ENCODE results near the gene METTL21A.
"Not testable (repeated sequence)": the region's sequence is repeated elsewhere in the genome, so short reads cannot be mapped to it uniquely, and the experiment has no call there.

The METTL21A gene

GRCh38 chr2:207643892-207644291 is 18.7 kb upstream of the METTL21A start:
- Mint-ChIP-seq H3K4me3 (no peak overlapping the region), H3K27me3 (ENCODE audit: low read depth) (no peaks in the 10 kb centered on the region), H3K27ac (no peak overlapping the region), H3K36me3 (ENCODE audit: low read depth) (no peaks in the 10 kb centered on the region), H3K4me1 (no peaks in the 10 kb centered on the region), H3K9me3 (peaks cover 8% of the 10 kb centered on the region)
- no peak for TF ChIP-seq CTCF (IDR thresholded peaks at IDR 0.05; ENCODE audit: unreplicated experiment in 3 of 3)

- TF ChIP-seq CTCF (IDR thresholded peaks at IDR 0.05; ENCODE audit: unreplicated experiment in 3 of 3) = no peak
- Mint-ChIP-seq H3K4me3 (no peak overlapping the region), H3K4me1 (no peaks in the 10 kb centered on the region), H3K27me3 (ENCODE audit: low read depth) (no peaks in the 10 kb centered on the region), H3K36me3 (ENCODE audit: low read depth) (no peaks in the 10 kb centered on the region), H3K9me3 (peaks cover 8% of the 10 kb centered on the region), H3K27ac (no peak overlapping the region)
These were observed 15.5 kb upstream of the METTL21A start for GRCh38 chr2:207640661-207641060.

GRCh38 chr2:207640160-207640559 is 15.0 kb upstream of the METTL21A start:
- Mint-ChIP-seq H3K27me3 (ENCODE audit: low read depth) (no peaks in the 10 kb centered on the region), H3K27ac (no peak overlapping the region), H3K9me3 (peaks cover 8% of the 10 kb centered on the region), H3K4me1 (no peaks in the 10 kb centered on the region), H3K4me3 (no peak overlapping the region), H3K36me3 (ENCODE audit: low read depth) (no peaks in the 10 kb centered on the region)
- no peak for TF ChIP-seq CTCF (IDR thresholded peaks at IDR 0.05; ENCODE audit: unreplicated experiment in 3 of 3)

- not testable (repeated sequence) for H3K36me3 Mint-ChIP-seq (ENCODE audit: low read depth); H3K9me3 Mint-ChIP-seq; H3K27me3 Mint-ChIP-seq (ENCODE audit: low read depth); H3K27ac Mint-ChIP-seq; H3K4me1 Mint-ChIP-seq; H3K4me3 Mint-ChIP-seq
These were observed 14.1 kb upstream of the METTL21A start for GRCh38 chr2:207639288-207639687.

- no peak overlapping the region for H3K4me3 Mint-ChIP-seq
- no peaks in the 10 kb centered on the region for H3K27me3 Mint-ChIP-seq (ENCODE audit: low read depth)
- no peaks in the 10 kb centered on the region for H3K4me1 Mint-ChIP-seq
- TF ChIP-seq CTCF (IDR thresholded peaks at IDR 0.05; ENCODE audit: unreplicated experiment in 3 of 3) = no peak
- H3K36me3 Mint-ChIP-seq (ENCODE audit: low read depth) = no peaks in the 10 kb centered on the region
- H3K9me3 Mint-ChIP-seq = no peaks in the 10 kb centered on the region
- H3K27ac Mint-ChIP-seq = no peak overlapping the region
These were observed 10.4 kb upstream of the METTL21A start for GRCh38 chr2:207635468-207636200.

GRCh38 chr2:207633686-207634085 is 8.5 kb upstream of the METTL21A start:
- TF ChIP-seq CTCF (IDR thresholded peaks at IDR 0.05; ENCODE audit: unreplicated experiment in 3 of 3) = no peak
- Mint-ChIP-seq H3K9me3 (no peaks in the 10 kb centered on the region), H3K36me3 (ENCODE audit: low read depth) (no peaks in the 10 kb centered on the region), H3K27ac (no peak overlapping the region), H3K27me3 (ENCODE audit: low read depth) (no peaks in the 10 kb centered on the region), H3K4me1 (no peaks in the 10 kb centered on the region), H3K4me3 (no peak overlapping the region)
